COLO668 (cell line): ENCODE measurements around the gene MYO1D.
"Not testable (repeated sequence)": the region's sequence is repeated elsewhere in the genome, so short reads cannot be mapped to it uniquely, and the experiment has no call there.

Source experiments
- DNase-seq: peaks from one replicate; lab custom pipeline; 2025; ENCODE audit not compliant: unreplicated experiment; lab: John Stamatoyannopoulos, UW

Gene MYO1D

GRCh38 chr17:32739722-32740121, 137.2 kb downstream of the MYO1D start:
- no peak for DNase-seq

- not testable (repeated sequence) for DNase-seq
These were observed 137.8 kb downstream of the MYO1D start for GRCh38 chr17:32739151-32739550.

GRCh38 chr17:32733401-32733800, 143.5 kb downstream of the MYO1D start:
- no peak for DNase-seq

GRCh38 chr17:32732900-32733299, 144.0 kb downstream of the MYO1D start:
- DNase-seq: no peak

- no peak for DNase-seq
These were observed 144.7 kb downstream of the MYO1D start for GRCh38 chr17:32732296-32732642.

GRCh38 chr17:32731556-32732295, 145.2 kb downstream of the MYO1D start:
- no peak for DNase-seq

GRCh38 chr17:32727681-32728080, 149.2 kb downstream of the MYO1D start:
- no peak for DNase-seq

- DNase-seq: no peak
These were observed 151.2 kb downstream of the MYO1D start for GRCh38 chr17:32725697-32726096.

GRCh38 chr17:32723310-32723955, 153.5 kb downstream of the MYO1D start:
- DNase-seq: no peak

- DNase-seq: no peak
These were observed 154.2 kb downstream of the MYO1D start for GRCh38 chr17:32722733-32723132.

GRCh38 chr17:32720671-32721070, 156.3 kb downstream of the MYO1D start:
- no peak for DNase-seq

GRCh38 chr17:32719689-32720088, 157.2 kb downstream of the MYO1D start:
- DNase-seq: no peak

GRCh38 chr17:32714922-32715321, 162.0 kb downstream of the MYO1D start:
- DNase-seq: not testable (repeated sequence)

GRCh38 chr17:32714206-32714605, 162.7 kb downstream of the MYO1D start:
- DNase-seq: not testable (repeated sequence)

- DNase-seq: no peak
These were observed 163.8 kb downstream of the MYO1D start for GRCh38 chr17:32713081-32713480.

GRCh38 chr17:32709562-32709961, 167.4 kb downstream of the MYO1D start:
- no peak for DNase-seq

GRCh38 chr17:32701871-32702270, 175.1 kb downstream of the MYO1D start:
- no peak for DNase-seq

- no peak for DNase-seq
These were observed 177.7 kb downstream of the MYO1D start for GRCh38 chr17:32699247-32699646.

GRCh38 chr17:32697728-32698625, 178.9 kb downstream of the MYO1D start:
- DNase-seq: no peak

- DNase-seq: no peak
These were observed 180.5 kb downstream of the MYO1D start for GRCh38 chr17:32696426-32696825.

GRCh38 chr17:32695864-32696263, 181.1 kb downstream of the MYO1D start:
- no peak for DNase-seq
